Gastrocnemius medialis (tissue), 4 donors: ENCODE results near the gene RIOK2.

Source experiments
- CTCF ChIP-seq, 5 experiments: fragments of 450-650 bp in 3 of 5; fragments of 200-600 bp in 2 of 5; sonication (generic) in 2 of 5; IDR thresholded peaks in 4 of 5; conservative IDR thresholded peaks in 1 of 5; 1 replicate in 4 of 5; 2 replicates in 1 of 5; pipeline ENCODE4 v1.5.1; 2016 to 2019; ENCODE audit warnings: antibody characterized with exemption in 5 of 5, mild to moderate bottlenecking in 3 of 5, moderate library complexity in 3 of 5
- POLR2A ChIP-seq, 2 donors: fragments of 450-650 bp; IDR thresholded peaks; one replicate each; pipeline ENCODE4 v1.6.1; 2017; ENCODE audit warnings: antibody characterized with exemption in 2 of 2, mild to moderate bottlenecking in 2 of 2, moderate library complexity in 2 of 2

- TF ChIP-seq POLR2A (IDR thresholded peaks at IDR 0.05) (no peak), CTCF (IDR thresholded peaks at IDR 0.05 in 4 of 5, conservative IDR thresholded peaks at IDR 0.05 in 1 of 5) (peak in 4 of 5 experiments; percentile 21 to 65 (median 44))
Measured at GRCh38 chr5:97163360-97163764, 19.7 kb downstream of the RIOK2 start.
